ENCODE measurements around the gene FKBP5.

GRCh38 chr6:35686436-35686835, 2.3 kb downstream of the FKBP5 start:
- TF ChIP-seq CTCF (IDR thresholded peaks at IDR 0.05): no peak
- TF ChIP-seq POLR2A (IDR thresholded peaks at IDR 0.05): no peak
